Astrocyte of the cerebellum (primary cell): ENCODE measurements around the gene COX7B.
"Not testable (repeated sequence)": the region's sequence is repeated elsewhere in the genome, so short reads cannot be mapped to it uniquely, and the experiment has no call there.

Source experiments
- DNase-seq: peaks from one replicate; pipeline ENCODE4 v3.0.0-alpha.2; 2011; ENCODE audit warnings: low read depth
- H3K4me3 ChIP-seq: 2 replicates; pipeline ENCODE4 v1.5.1; 2011; ENCODE audit warnings: mild to moderate bottlenecking, low read depth, low read length, moderate library complexity
- in situ Hi-C: cut with HindIII; loops from 2 replicates; pipeline ENCODE4 v1.10.0; 2017; ENCODE audit warnings: low sequenced_read_pairs
- TF ChIP-seq, protein P1 (sequence below): IDR thresholded peaks from 2 replicates; pipeline ENCODE4 v1.5.1; 2012; ENCODE audit warnings: low read length, low read depth, moderate library complexity, mild to moderate bottlenecking; ENCODE audit errors: missing control alignments

The COX7B gene

GRCh38 chrX:77925764-77926163 lies 26.5 kb downstream of the COX7B start:
- H3K4me3 ChIP-seq, result no peak overlapping the region
- DNase-seq, result no peak
- in situ Hi-C loops, result no loop called here
- TF ChIP-seq, protein P1, sequence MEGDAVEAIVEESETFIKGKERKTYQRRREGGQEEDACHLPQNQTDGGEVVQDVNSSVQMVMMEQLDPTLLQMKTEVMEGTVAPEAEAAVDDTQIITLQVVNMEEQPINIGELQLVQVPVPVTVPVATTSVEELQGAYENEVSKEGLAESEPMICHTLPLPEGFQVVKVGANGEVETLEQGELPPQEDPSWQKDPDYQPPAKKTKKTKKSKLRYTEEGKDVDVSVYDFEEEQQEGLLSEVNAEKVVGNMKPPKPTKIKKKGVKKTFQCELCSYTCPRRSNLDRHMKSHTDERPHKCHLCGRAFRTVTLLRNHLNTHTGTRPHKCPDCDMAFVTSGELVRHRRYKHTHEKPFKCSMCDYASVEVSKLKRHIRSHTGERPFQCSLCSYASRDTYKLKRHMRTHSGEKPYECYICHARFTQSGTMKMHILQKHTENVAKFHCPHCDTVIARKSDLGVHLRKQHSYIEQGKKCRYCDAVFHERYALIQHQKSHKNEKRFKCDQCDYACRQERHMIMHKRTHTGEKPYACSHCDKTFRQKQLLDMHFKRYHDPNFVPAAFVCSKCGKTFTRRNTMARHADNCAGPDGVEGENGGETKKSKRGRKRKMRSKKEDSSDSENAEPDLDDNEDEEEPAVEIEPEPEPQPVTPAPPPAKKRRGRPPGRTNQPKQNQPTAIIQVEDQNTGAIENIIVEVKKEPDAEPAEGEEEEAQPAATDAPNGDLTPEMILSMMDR, result no peak

- no peak overlapping the region for H3K4me3 ChIP-seq
- DNase-seq, result no peak
- in situ Hi-C loops, result no loop called here
- TF ChIP-seq, protein P1, result no peak
Observed at GRCh38 chrX:77930581-77930980, 31.3 kb downstream of the COX7B start.

- no peak for DNase-seq
- no peak overlapping the region for H3K4me3 ChIP-seq
- in situ Hi-C loops, result no loop called here
- TF ChIP-seq, protein P1, result no peak
Observed at GRCh38 chrX:77935886-77936285, 36.6 kb downstream of the COX7B start.

DNA sequence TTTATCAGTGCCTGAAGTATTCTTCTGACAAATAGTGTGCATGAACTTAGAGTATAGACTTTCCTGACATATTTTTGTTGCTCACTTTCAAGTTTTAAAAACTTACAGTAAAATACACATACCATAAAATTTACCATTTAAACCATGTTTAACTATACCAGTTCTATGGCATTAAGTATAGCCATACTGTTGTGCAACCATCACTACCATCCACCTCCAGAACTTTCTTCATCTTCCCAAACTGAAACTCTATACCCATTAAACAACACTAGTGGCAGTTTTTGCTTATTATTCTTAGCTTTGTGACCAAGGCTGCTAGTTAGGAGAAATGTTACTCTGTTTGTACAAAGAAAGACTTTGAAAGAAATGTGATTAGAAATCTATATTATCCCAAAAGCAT lies 37.0 kb downstream of the COX7B start:
- H3K4me3 ChIP-seq, result no peak overlapping the region
- TF ChIP-seq, protein P1, result no peak
- in situ Hi-C loops, result no loop called here
- no peak for DNase-seq

DNA sequence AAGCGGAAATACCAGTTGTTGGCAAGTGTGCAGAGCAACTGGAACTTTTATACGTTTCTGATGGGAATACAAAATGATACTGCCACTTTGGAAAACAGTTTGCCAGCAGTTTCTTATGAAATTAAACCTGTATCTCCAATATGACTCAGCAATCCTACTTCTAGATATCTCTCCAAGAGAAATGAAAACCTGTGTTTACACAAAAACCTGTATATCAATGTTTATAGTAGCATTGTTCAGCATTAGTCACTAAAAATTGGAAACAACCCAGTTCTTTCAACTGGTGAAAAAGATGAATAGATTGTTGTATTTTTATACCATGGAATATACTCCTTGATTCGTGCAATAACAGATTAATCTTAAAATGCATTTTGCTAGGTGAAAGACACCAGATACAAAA lies 38.0 kb downstream of the COX7B start:
- DNase-seq, result peak; percentile 16
- TF ChIP-seq, protein P1, result no peak
- no peak overlapping the region for H3K4me3 ChIP-seq
- in situ Hi-C loops, result no loop called here

DNA sequence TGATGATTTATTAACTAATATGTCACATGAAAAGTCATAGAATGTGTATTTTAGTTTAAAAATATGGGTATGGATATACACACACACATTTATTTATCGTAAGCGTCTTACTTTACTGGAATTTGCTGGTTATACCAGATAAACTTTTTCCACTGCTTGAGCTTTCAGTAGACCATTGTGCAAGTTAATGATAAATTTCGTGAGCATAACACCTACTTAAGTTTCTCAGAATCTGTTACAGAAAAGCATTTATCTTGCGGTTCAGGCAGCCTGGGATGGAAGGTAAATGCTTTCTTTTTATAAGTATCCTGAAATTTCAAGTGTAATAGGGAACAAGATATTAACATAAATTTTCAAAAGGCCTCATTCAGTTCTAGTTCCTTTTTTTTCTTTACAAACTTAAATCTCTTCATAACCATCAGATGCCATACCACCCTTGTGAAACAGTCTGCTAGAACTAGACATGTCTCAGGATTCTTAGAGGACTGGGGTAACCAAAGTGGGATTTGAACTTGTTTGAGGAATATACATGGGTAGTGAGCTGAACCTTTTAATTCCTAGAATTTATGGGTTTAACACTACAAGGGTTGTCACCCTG lies 38.9 kb downstream of the COX7B start:
- DNase-seq, result no peak
- in situ Hi-C loops, result no loop called here
- no peak overlapping the region for H3K4me3 ChIP-seq
- TF ChIP-seq, protein P1, result no peak

DNA sequence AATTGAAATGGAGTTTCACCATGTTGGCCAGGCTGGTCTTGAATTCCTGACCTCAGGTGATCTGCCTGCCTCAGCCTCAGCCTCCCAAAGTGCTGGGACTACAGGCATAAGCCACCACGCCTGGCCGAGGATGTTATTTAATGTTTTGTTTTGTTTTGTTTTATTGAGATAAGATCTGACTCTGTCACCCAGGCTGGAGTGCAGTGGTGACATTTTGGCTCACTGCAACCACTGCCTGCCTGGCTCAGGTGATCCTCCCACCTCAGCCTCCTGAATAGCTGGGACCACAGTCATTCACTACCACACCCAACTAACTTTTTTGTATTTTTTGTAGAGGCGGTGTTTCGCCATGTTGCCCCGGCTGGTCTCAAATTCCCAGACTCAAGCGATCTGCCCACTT lies 45.8 kb downstream of the COX7B start:
- H3K4me3 ChIP-seq, DNase-seq, in situ Hi-C loops: not testable (repeated sequence)
